IMR-90 (cell line): ENCODE measurements around the gene GLMN. TPM values are rescaled to one million over a fixed set of nuclear protein-coding genes. Genes with fewer than 3 reads are reported as not detected.

Source experiments
- ATAC-seq: fragments of 200-7000 bp; cut with Tn5 transposase; 2 replicates; pipeline ENCODE4 v1.9.1; 2020; ENCODE audit warnings: low read depth, mild to moderate bottlenecking, moderate library complexity
- BruUV-seq: library from RNA; stranded (reverse); fragments of 400-500 nt; replicated peaks from 2 replicates; lab custom pipeline; 2021; lab: Mats Ljungman, UMichigan
- CTCF ChIA-PET: fragments of 300-600 bp; formaldehyde crosslinking; extraction: SDS; loops from one replicate; lab custom pipeline; 2021; ENCODE audit warnings: antibody characterized with exemption; lab: Yijun Ruan, JAX
- POLR2A ChIA-PET: fragments of 300-600 bp; sonication (Branson Sonifier 250); formaldehyde crosslinking; loops from one replicate; lab custom pipeline; 2022; ENCODE audit warnings: antibody characterized with exemption; ENCODE audit not compliant: unreplicated experiment; lab: Charles Lee
- DNase-seq: peaks from one replicate; pipeline ENCODE4 v3.0.0; 2013
- H2AFZ ChIP-seq: replicated peaks from 2 replicates; pipeline ENCODE3; 2013; ENCODE audit warnings: low read length, mild to moderate bottlenecking; ENCODE audit not compliant: poor library complexity
- H2AK5ac ChIP-seq: 2 replicates; pipeline ENCODE4 v1.6.1; 2013; ENCODE audit warnings: low read depth, low read length, inconsistent platforms
- H2AK9ac ChIP-seq: replicated peaks from 2 replicates; pipeline ENCODE3; 2013; ENCODE audit warnings: mild to moderate bottlenecking, low read depth, low read length, moderate library complexity; ENCODE audit not compliant: poor library complexity
- H2BK120ac ChIP-seq: 2 replicates; pipeline ENCODE4 v1.6.1; 2013; ENCODE audit warnings: low read depth, low read length, inconsistent platforms
- H2BK15ac ChIP-seq: 3 replicates; pipeline ENCODE4 v1.6.1; 2013; ENCODE audit warnings: low read depth, low read length, inconsistent platforms
- H2BK20ac ChIP-seq: 2 replicates; pipeline ENCODE4 v1.6.1; 2013; ENCODE audit warnings: low read depth, mild to moderate bottlenecking, inconsistent platforms, low read length, moderate library complexity
- H2BK5ac ChIP-seq: 2 replicates; pipeline ENCODE4 v1.6.1; 2013; ENCODE audit warnings: mild to moderate bottlenecking, low read depth, low read length, inconsistent platforms; ENCODE audit not compliant: poor library complexity, severe bottlenecking
- H3K14ac ChIP-seq: replicated peaks from 2 replicates; pipeline ENCODE4 v1.6.1; 2013; ENCODE audit warnings: low read depth, low read length, inconsistent platforms
- H3K18ac ChIP-seq: 2 replicates; pipeline ENCODE4 v1.6.1; 2013; ENCODE audit warnings: low read depth, low read length, control low read depth
- H3K23ac ChIP-seq: 2 replicates; pipeline ENCODE4 v1.6.1; 2013; ENCODE audit warnings: low read depth, low read length, inconsistent platforms
- H3K27ac ChIP-seq: 2 replicates; pipeline ENCODE4 v1.5.1; 2013; ENCODE audit warnings: mild to moderate bottlenecking, control low read depth, low read length; ENCODE audit not compliant: insufficient read depth
- H3K27me3 ChIP-seq: 2 replicates; pipeline ENCODE4 v1.6.1; 2013; ENCODE audit warnings: low read length; ENCODE audit not compliant: control insufficient read depth, insufficient read depth
- H3K36me3 ChIP-seq: 2 replicates; pipeline ENCODE4 v1.6.1; 2013; ENCODE audit warnings: low read length, mixed read lengths; ENCODE audit not compliant: control insufficient read depth, insufficient read depth
- H3K4ac ChIP-seq: 2 replicates; pipeline ENCODE4 v1.6.1; 2013; ENCODE audit warnings: low read depth, low read length, inconsistent platforms
- H3K4me1 ChIP-seq: 2 replicates; pipeline ENCODE4 v1.6.1; 2013; ENCODE audit warnings: low read length, mixed read lengths; ENCODE audit not compliant: control insufficient read depth, insufficient read depth
- H3K4me2 ChIP-seq: 2 replicates; pipeline ENCODE4 v1.6.1; 2013; ENCODE audit warnings: low read depth, mild to moderate bottlenecking, control low read depth, low read length, moderate library complexity
- H3K4me3 ChIP-seq: 2 replicates; pipeline ENCODE4 v1.5.1; 2013; ENCODE audit warnings: low read depth, mild to moderate bottlenecking, control low read depth, low read length, moderate library complexity; ENCODE audit not compliant: insufficient read depth
- H3K56ac ChIP-seq: 2 replicates; pipeline ENCODE4 v1.6.1; 2013; ENCODE audit warnings: low read length, inconsistent platforms; ENCODE audit not compliant: insufficient read depth; ENCODE audit errors: extremely low read depth
- H3K79me1 ChIP-seq, 2 experiments: 2 replicates each; pipeline ENCODE4 v1.6.1; 2013; ENCODE audit warnings: low read length in 2 of 2, inconsistent platforms in 1 of 2, low read depth in 1 of 2
- H3K9ac ChIP-seq: 2 replicates; pipeline ENCODE4 v1.6.1; 2013; ENCODE audit warnings: low read depth, low read length, control low read depth
- H3K9me1 ChIP-seq: 2 replicates; pipeline ENCODE4 v1.6.1; 2013; ENCODE audit warnings: low read length, inconsistent platforms; ENCODE audit not compliant: insufficient read depth
- H3K9me3 ChIP-seq: 2 replicates; pipeline ENCODE4 v1.6.1; 2013; ENCODE audit warnings: low read length; ENCODE audit not compliant: control insufficient read depth, insufficient read depth
- H4K20me1 ChIP-seq: 2 replicates; pipeline ENCODE4 v1.6.1; 2013; ENCODE audit warnings: low read length, inconsistent platforms; ENCODE audit not compliant: insufficient read depth
- H4K5ac ChIP-seq: 2 replicates; pipeline ENCODE4 v1.6.1; 2013; ENCODE audit warnings: mild to moderate bottlenecking, low read depth, low read length, control low read depth
- H4K8ac ChIP-seq, 2 experiments: 2 replicates each; pipeline ENCODE4 v1.6.1; 2013; ENCODE audit warnings: low read depth in 2 of 2, low read length in 2 of 2, control low read depth in 1 of 2, inconsistent platforms in 1 of 2
- H4K91ac ChIP-seq: 2 replicates; pipeline ENCODE4 v1.6.1; 2013; ENCODE audit warnings: low read depth, low read length, inconsistent platforms; ENCODE audit not compliant: insufficient read depth
- CTCF ChIP-seq: conservative IDR thresholded peaks from 2 replicates; pipeline ENCODE4 v1.5.1; 2012; ENCODE audit warnings: mild to moderate bottlenecking, low read depth, low read length, improper control_type of control experiment
- ELK1 ChIP-seq: fragments of 150-350 bp; IDR thresholded peaks from 2 replicates; pipeline ENCODE4 v1.6.1; 2016; ENCODE audit warnings: low read depth, mild to moderate bottlenecking, low read length, moderate library complexity, borderline replicate concordance
- FOS ChIP-seq: fragments of 150-350 bp; IDR thresholded peaks from 2 replicates; pipeline ENCODE4 v1.6.1; 2016; ENCODE audit warnings: low read depth, low read length
- MAZ ChIP-seq: IDR thresholded peaks from 2 replicates; pipeline ENCODE4 v1.6.1; 2012; ENCODE audit warnings: low read depth, mild to moderate bottlenecking, low read length, improper control_type of control experiment, moderate library complexity, borderline replicate concordance
- MXI1 ChIP-seq: IDR thresholded peaks from 2 replicates; pipeline ENCODE4 v1.6.1; 2012; ENCODE audit warnings: low read depth, mild to moderate bottlenecking, low read length, moderate library complexity, borderline replicate concordance
- NFE2L2 ChIP-seq: fragments of 150-350 bp; IDR thresholded peaks from 2 replicates; pipeline ENCODE4 v1.6.1; 2016; ENCODE audit warnings: low read depth, mild to moderate bottlenecking, low read length
- RAD21 ChIP-seq: IDR thresholded peaks from 2 replicates; pipeline ENCODE4 v1.6.1; 2012; ENCODE audit warnings: low read length, improper control_type of control experiment
- SMC3 ChIP-seq: fragments of 150-350 bp; IDR thresholded peaks from 2 replicates; pipeline ENCODE4 v1.6.1; 2016; ENCODE audit warnings: low read depth, mild to moderate bottlenecking, antibody characterized with exemption, low read length, moderate library complexity
- USF2 ChIP-seq: fragments of 150-350 bp; IDR thresholded peaks from 2 replicates; pipeline ENCODE4 v1.6.1; 2017; ENCODE audit warnings: mild to moderate bottlenecking, antibody characterized with exemption, low read length, low read depth
- dilution Hi-C: fragments of 300-500 bp; cut with HindIII; formaldehyde crosslinking; loops from one replicate; pipeline ENCODE4 v1.14.3; 2018; ENCODE audit warnings: low sequenced_read_pairs; ENCODE audit not compliant: unreplicated experiment
- in situ Hi-C: fragments of 300-500 bp; cut with MboI; formaldehyde crosslinking; loops from 3 replicates; pipeline ENCODE4 v1.14.3; 2019; ENCODE audit warnings: low sequenced_read_pairs, inconsistent platforms, mixed read lengths
- intact Hi-C: fragments of 100-400 bp; cut with micrococcal nuclease; formaldehyde crosslinking; loops from 2 replicates; pipeline ENCODE4 v1.10.0; 2022
- polyA plus RNA-seq, 3 experiments: library from polyadenylated mRNA; depleted of rRNA; stranded (reverse); fragments of >200 nt; gene quantifications; 2 replicates each; pipeline ENCODE4 v1.2.3, GENCODE V29; 2012; ENCODE audit warnings: low replicate concordance in 1 of 3
- total RNA-seq: library from RNA; depleted of rRNA; stranded (reverse); fragments of >200 nt; gene quantifications from 2 replicates; pipeline ENCODE4 v1.2.3, GENCODE V29; 2012

GLMN gene
- total and polyA plus RNA-seq, 2 of the 4 experiments (the other 2 are of a cell fraction), result 4.1 to 4.7 TPM

- Histone ChIP-seq H3K9me3 (peaks cover 2% of the 10 kb centered on the region; the same call in 1 of the 2 replicates), H3K79me1 (no peaks in the 10 kb centered on the region), H3K18ac (no peak overlapping the region), H3K27ac (no peak overlapping the region), H2BK15ac (no peak overlapping the region), H2BK5ac (no peak overlapping the region), H2AFZ (no peak overlapping the region), H2BK20ac (no peak overlapping the region), H3K14ac (no peak overlapping the region), H3K56ac (no peak overlapping the region), H2AK5ac (no peak overlapping the region), H3K4me2 (no peak overlapping the region), H3K4me1 (no peaks in the 10 kb centered on the region), H3K9ac (no peak overlapping the region), H3K4ac (no peak overlapping the region), H4K91ac (no peak overlapping the region), H3K4me3 (no peak overlapping the region), H2AK9ac (no peak overlapping the region), H3K27me3 (no peaks in the 10 kb centered on the region), H3K36me3 (no peaks in the 10 kb centered on the region), H4K5ac (no peak overlapping the region), H4K8ac (no peak overlapping the region), H4K20me1 (no peaks in the 10 kb centered on the region), H3K23ac (no peak overlapping the region), H3K9me1 (no peaks in the 10 kb centered on the region; the same call in 1 of the 2 replicates), H2BK120ac (no peak overlapping the region)
- dilution Hi-C loops, result no loop called here
- ChIA-PET POLR2A (no interaction called here), CTCF (no interaction called here)
- in situ Hi-C loops, result no loop called here
- TF ChIP-seq MAZ (no peak), CTCF (no peak), MXI1 (no peak), ELK1 (no peak), NFE2L2 (no peak), FOS (no peak), SMC3 (no peak), USF2 (no peak), RAD21 (no peak)
- ATAC-seq (no peak), DNase-seq (no peak)
- BruUV-seq, result no TSS peak
- intact Hi-C loops, result no loop called here
Measured at GRCh38 chr1:92203105-92203504, 95.7 kb downstream of the GLMN start.
